ENCODE results near the gene DMGDH. TPM values are rescaled to one million over a fixed set of nuclear protein-coding genes. Genes with fewer than 3 reads are reported as not detected.

The DMGDH gene
- total RNA-seq, 1 donor from 2014 or later = 1.3 TPM

DNA sequence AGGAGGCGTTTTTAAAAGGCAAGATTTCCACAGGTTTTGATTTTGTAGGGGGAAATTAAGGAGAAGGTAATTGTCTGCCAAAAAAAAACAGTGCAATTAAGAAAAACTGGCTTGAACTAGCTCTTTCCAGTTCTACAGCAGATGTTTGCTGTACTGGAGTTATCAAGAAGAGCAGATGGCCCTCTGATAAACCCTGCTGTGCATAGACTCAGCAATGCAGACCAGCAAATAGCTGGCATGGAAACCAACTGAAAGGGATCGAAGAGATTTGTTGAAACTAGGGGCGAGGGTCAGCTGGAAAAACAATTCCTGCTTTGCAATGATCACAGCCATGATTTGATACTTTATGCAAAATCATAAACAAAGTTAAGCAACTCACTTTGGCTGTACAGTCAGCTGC is 24.3 kb upstream of the DMGDH start:
- TF ChIP-seq, protein P1, sequence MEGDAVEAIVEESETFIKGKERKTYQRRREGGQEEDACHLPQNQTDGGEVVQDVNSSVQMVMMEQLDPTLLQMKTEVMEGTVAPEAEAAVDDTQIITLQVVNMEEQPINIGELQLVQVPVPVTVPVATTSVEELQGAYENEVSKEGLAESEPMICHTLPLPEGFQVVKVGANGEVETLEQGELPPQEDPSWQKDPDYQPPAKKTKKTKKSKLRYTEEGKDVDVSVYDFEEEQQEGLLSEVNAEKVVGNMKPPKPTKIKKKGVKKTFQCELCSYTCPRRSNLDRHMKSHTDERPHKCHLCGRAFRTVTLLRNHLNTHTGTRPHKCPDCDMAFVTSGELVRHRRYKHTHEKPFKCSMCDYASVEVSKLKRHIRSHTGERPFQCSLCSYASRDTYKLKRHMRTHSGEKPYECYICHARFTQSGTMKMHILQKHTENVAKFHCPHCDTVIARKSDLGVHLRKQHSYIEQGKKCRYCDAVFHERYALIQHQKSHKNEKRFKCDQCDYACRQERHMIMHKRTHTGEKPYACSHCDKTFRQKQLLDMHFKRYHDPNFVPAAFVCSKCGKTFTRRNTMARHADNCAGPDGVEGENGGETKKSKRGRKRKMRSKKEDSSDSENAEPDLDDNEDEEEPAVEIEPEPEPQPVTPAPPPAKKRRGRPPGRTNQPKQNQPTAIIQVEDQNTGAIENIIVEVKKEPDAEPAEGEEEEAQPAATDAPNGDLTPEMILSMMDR (IDR thresholded peaks at IDR 0.05) = no peak
- DNase-seq = no peak
- no peak overlapping the region for H3K4me3 ChIP-seq
- no peaks in the 10 kb centered on the region for H3K36me3 ChIP-seq
- ATAC-seq = no peak
- intact Hi-C loops (cut with DNase I) = no loop called here
- no peaks in the 10 kb centered on the region for H3K4me1 ChIP-seq
- H3K9me3 ChIP-seq = no peaks in the 10 kb centered on the region
- H3K27ac ChIP-seq = no peak overlapping the region
- H3K27me3 ChIP-seq (ENCODE audit: low read depth) = no peaks in the 10 kb centered on the region

- no peak for ATAC-seq
- TF ChIP-seq, protein P1 (IDR thresholded peaks at IDR 0.05) = no peak
Observed at GRCh38 chr5:79091064-79091463, 21.6 kb upstream of the DMGDH start.

DNA sequence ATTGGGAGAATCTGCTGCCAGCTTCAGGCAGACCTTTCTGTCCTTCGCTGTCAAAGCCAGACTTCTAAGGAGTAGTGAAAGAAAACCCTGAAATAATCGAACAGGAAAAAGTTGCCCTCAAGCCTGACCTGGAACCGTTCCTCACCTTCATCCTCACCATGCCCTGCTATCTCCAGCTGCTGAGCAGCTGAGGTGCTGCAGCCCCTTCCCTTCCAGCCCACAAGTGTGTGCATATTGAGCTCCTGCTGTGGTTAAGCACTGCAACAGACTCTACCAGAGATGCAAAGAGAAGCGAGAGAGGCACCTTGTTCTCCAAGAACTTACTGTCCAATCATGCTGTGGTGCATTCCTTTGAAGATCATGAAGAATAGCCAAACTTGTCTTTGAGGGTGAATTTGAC is 19.0 kb upstream of the DMGDH start:
- Histone ChIP-seq H3K36me3 (no peaks in the 10 kb centered on the region), H3K4me3 (no peak overlapping the region), H3K9me3 (no peaks in the 10 kb centered on the region), H3K27me3 (ENCODE audit: low read depth) (no peaks in the 10 kb centered on the region), H3K4me1 (no peaks in the 10 kb centered on the region), H3K27ac (no peak overlapping the region)
- intact Hi-C loops (cut with DNase I) = no loop called here
- DNase-seq = no peak
- no peak for ATAC-seq
- TF ChIP-seq, protein P1 (IDR thresholded peaks at IDR 0.05) = no peak

More at GRCh38 chr5:79091064-79091463, 21.6 kb upstream of the DMGDH start:
- Histone ChIP-seq H3K36me3 (no peaks in the 10 kb centered on the region), H3K27me3 (ENCODE audit: low read depth) (no peaks in the 10 kb centered on the region), H3K4me1 (no peaks in the 10 kb centered on the region), H3K4me3 (no peak overlapping the region), H3K27ac (no peak overlapping the region), H3K9me3 (no peaks in the 10 kb centered on the region)
- no peak for DNase-seq
- intact Hi-C loops (cut with DNase I) = no loop called here

GRCh38 chr5:79086116-79086515 is 16.6 kb upstream of the DMGDH start:
- Histone ChIP-seq H3K27me3 (ENCODE audit: low read depth) (no peaks in the 10 kb centered on the region), H3K4me3 (no peak overlapping the region), H3K9me3 (no peaks in the 10 kb centered on the region), H3K36me3 (no peaks in the 10 kb centered on the region), H3K27ac (no peak overlapping the region), H3K4me1 (no peaks in the 10 kb centered on the region)
- intact Hi-C loops (cut with DNase I) = no loop called here
- ATAC-seq = no peak
- TF ChIP-seq, protein P1 (IDR thresholded peaks at IDR 0.05) = no peak
- DNase-seq = no peak

- intact Hi-C loops (cut with DNase I) = no loop called here
- Histone ChIP-seq H3K27me3 (ENCODE audit: low read depth) (no peaks in the 10 kb centered on the region), H3K4me1 (no peaks in the 10 kb centered on the region), H3K36me3 (no peaks in the 10 kb centered on the region), H3K4me3 (no peak overlapping the region), H3K9me3 (no peaks in the 10 kb centered on the region), H3K27ac (no peak overlapping the region)
- DNase-seq (no peak), ATAC-seq (no peak)
- TF ChIP-seq, protein P1 (IDR thresholded peaks at IDR 0.05) = no peak
Observed at GRCh38 chr5:79081779-79082178, 12.3 kb upstream of the DMGDH start.

DNA sequence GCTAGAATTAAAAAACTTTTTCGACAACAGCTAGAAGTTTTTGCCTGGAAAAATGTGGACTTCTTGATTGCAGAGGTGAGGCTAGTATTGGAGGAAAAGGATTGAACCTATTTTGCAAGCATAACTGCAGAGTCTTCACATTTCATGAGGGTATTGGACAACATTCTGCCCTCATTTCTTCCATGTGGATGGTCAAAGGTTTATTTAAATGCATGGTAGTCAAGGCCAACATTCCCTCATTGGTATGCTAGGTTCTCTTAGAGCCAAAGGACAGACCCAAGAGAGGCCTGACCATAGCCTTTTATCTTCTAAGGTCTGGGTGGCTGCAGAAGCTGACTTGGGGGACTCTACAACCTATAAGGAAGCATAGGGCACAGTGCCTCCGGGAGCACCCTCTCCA is 11.3 kb upstream of the DMGDH start:
- Histone ChIP-seq H3K4me3 (no peak overlapping the region), H3K4me1 (no peaks in the 10 kb centered on the region), H3K9me3 (no peaks in the 10 kb centered on the region), H3K27ac (no peak overlapping the region), H3K36me3 (no peaks in the 10 kb centered on the region), H3K27me3 (ENCODE audit: low read depth) (no peaks in the 10 kb centered on the region)
- intact Hi-C loops (cut with DNase I) = no loop called here
- TF ChIP-seq, protein P1 (IDR thresholded peaks at IDR 0.05) = no peak
- ATAC-seq (no peak), DNase-seq (no peak)
